ENCODE measurements around the gene SIDT1. TPM values are rescaled to one million over a fixed set of nuclear protein-coding genes. Genes with fewer than 3 reads are reported as not detected.

SIDT1 gene
- total RNA-seq, 1 donor from 2014 or later = not detected

GRCh38 chr3:113660896-113661295 lies 128.5 kb downstream of the SIDT1 start:
- no peaks in the 10 kb centered on the region for H3K4me1 ChIP-seq
- no peaks in the 10 kb centered on the region for H3K27me3 Mint-ChIP-seq (ENCODE audit: insufficient read depth, low read depth)
- H3K36me3 Mint-ChIP-seq = peaks cover 37% of the 10 kb centered on the region

GRCh38 chr3:113662824-113663223 lies 130.5 kb downstream of the SIDT1 start:
- H3K4me3 Mint-ChIP-seq = no peak overlapping the region
- H3K36me3 Mint-ChIP-seq = peaks cover 23% of the 10 kb centered on the region
- Histone ChIP-seq H2AFZ (replicated peaks) (no peak overlapping the region), H4K20me1 (ENCODE audit: low read depth) (no peaks in the 10 kb centered on the region), H3K4me1 (no peaks in the 10 kb centered on the region), H3K36me3 (no peaks in the 10 kb centered on the region), H3K4me2 (no peak overlapping the region), H3K9ac (no peak overlapping the region), H3K4me3 (no peak overlapping the region), H3K9me3 (ENCODE audit: low read depth) (no peaks in the 10 kb centered on the region), H3K27ac (no peak overlapping the region), H3K27me3 (no peaks in the 10 kb centered on the region), H3K79me2 (ENCODE audit: low read depth) (no peaks in the 10 kb centered on the region), H3F3A (ENCODE audit: low read depth) (no peaks in the 10 kb centered on the region)
- H3K27ac Mint-ChIP-seq = no peak overlapping the region
- TF ChIP-seq EZH2 (IDR thresholded peaks at IDR 0.05) (no peak), CTCF (IDR thresholded peaks at IDR 0.05) (no peak), EZH2phosphoT487 (IDR thresholded peaks at IDR 0.05) (no peak)
- peaks cover 3% of the 10 kb centered on the region for H3K4me1 Mint-ChIP-seq
- H3K27me3 Mint-ChIP-seq (ENCODE audit: insufficient read depth, low read depth) = peaks cover 2% of the 10 kb centered on the region
- H3K9me3 Mint-ChIP-seq = no peaks in the 10 kb centered on the region
- no peak for DNase-seq (ENCODE audit: low spot score)

More at GRCh38 chr3:113660896-113661295, 128.5 kb downstream of the SIDT1 start:
- no peaks in the 10 kb centered on the region for H3K9me3 ChIP-seq (ENCODE audit: low read depth)
- Mint-ChIP-seq H3K4me1 (no peaks in the 10 kb centered on the region), H3K27ac (no peak overlapping the region), H3K9me3 (peaks cover 4% of the 10 kb centered on the region), H3K4me3 (no peak overlapping the region)
- no peaks in the 10 kb centered on the region for H4K20me1 ChIP-seq (ENCODE audit: low read depth)
- no peak overlapping the region for H3K27ac ChIP-seq
- H3F3A ChIP-seq (ENCODE audit: low read depth) = no peaks in the 10 kb centered on the region
- H2AFZ ChIP-seq (replicated peaks) = no peak overlapping the region
- no peak for TF ChIP-seq CTCF (IDR thresholded peaks at IDR 0.05)
- TF ChIP-seq EZH2phosphoT487 (IDR thresholded peaks at IDR 0.05) = no peak
- no peak for TF ChIP-seq EZH2 (IDR thresholded peaks at IDR 0.05)
- DNase-seq (ENCODE audit: low spot score) = no peak
- no peak overlapping the region for H3K4me3 ChIP-seq
- H3K9ac ChIP-seq = no peak overlapping the region
- no peaks in the 10 kb centered on the region for H3K36me3 ChIP-seq
- H3K79me2 ChIP-seq (ENCODE audit: low read depth) = no peaks in the 10 kb centered on the region
- no peak overlapping the region for H3K4me2 ChIP-seq
- H3K27me3 ChIP-seq = no peaks in the 10 kb centered on the region

- Histone ChIP-seq H3K9me3 (ENCODE audit: low read depth) (no peaks in the 10 kb centered on the region), H4K20me1 (ENCODE audit: low read depth) (no peaks in the 10 kb centered on the region), H3K4me3 (no peak overlapping the region), H3F3A (ENCODE audit: low read depth) (no peaks in the 10 kb centered on the region), H3K9ac (no peak overlapping the region), H3K27me3 (no peaks in the 10 kb centered on the region), H3K4me2 (no peak overlapping the region), H3K27ac (no peak overlapping the region), H3K4me1 (no peaks in the 10 kb centered on the region), H2AFZ (replicated peaks) (no peak overlapping the region), H3K36me3 (no peaks in the 10 kb centered on the region), H3K79me2 (ENCODE audit: low read depth) (no peaks in the 10 kb centered on the region)
- Mint-ChIP-seq H3K4me1 (peaks cover 8% of the 10 kb centered on the region), H3K27me3 (ENCODE audit: insufficient read depth, low read depth) (peaks cover 2% of the 10 kb centered on the region), H3K9me3 (no peaks in the 10 kb centered on the region), H3K27ac (no peak overlapping the region), H3K36me3 (peaks cover 19% of the 10 kb centered on the region), H3K4me3 (no peak overlapping the region)
- DNase-seq (ENCODE audit: low spot score) = no peak
- TF ChIP-seq EZH2 (IDR thresholded peaks at IDR 0.05) = no peak
- TF ChIP-seq EZH2phosphoT487 (IDR thresholded peaks at IDR 0.05) = no peak
- TF ChIP-seq CTCF (IDR thresholded peaks at IDR 0.05) = no peak
These were observed 131.0 kb downstream of the SIDT1 start for GRCh38 chr3:113663324-113663750.

Measured in neural progenitor cell (in vitro differentiated cells).